Ishikawa (cell line): ENCODE data around the gene ZSCAN20.

Experiments used
- CEBPB ChIP-seq: IDR thresholded peaks from 2 replicates; pipeline ENCODE4 v1.6.1; 2012
- CREB1 ChIP-seq: IDR thresholded peaks from 2 replicates; pipeline ENCODE4 v1.6.1; 2012; ENCODE audit warnings: low read depth
- EGR1 ChIP-seq: IDR thresholded peaks from 2 replicates; pipeline ENCODE4 v1.6.1; 2012
- EP300 ChIP-seq: IDR thresholded peaks from 2 replicates; pipeline ENCODE4 v1.6.1; 2012; ENCODE audit warnings: borderline replicate concordance
- FOXM1 ChIP-seq: IDR thresholded peaks from 2 replicates; pipeline ENCODE4 v1.6.1; 2012; ENCODE audit warnings: low read depth, borderline replicate concordance
- NFIC ChIP-seq: IDR thresholded peaks from 2 replicates; pipeline ENCODE4 v1.6.1; 2012
- RAD21 ChIP-seq: IDR thresholded peaks from 2 replicates; pipeline ENCODE4 v1.6.1; 2012; ENCODE audit warnings: low read depth
- TAF1 ChIP-seq: IDR thresholded peaks from 2 replicates; pipeline ENCODE4 v1.6.1; 2012; ENCODE audit warnings: low read depth, mild to moderate bottlenecking
- TCF12 ChIP-seq: IDR thresholded peaks from 2 replicates; pipeline ENCODE4 v1.6.1; 2012; ENCODE audit warnings: low read depth
- TEAD4 ChIP-seq: IDR thresholded peaks from 2 replicates; pipeline ENCODE4 v1.6.1; 2012
- YY1 ChIP-seq: IDR thresholded peaks from 2 replicates; pipeline ENCODE4 v1.6.1; 2012; ENCODE audit warnings: low read depth
- ZBTB7A ChIP-seq: IDR thresholded peaks from 2 replicates; pipeline ENCODE4 v1.6.1; 2012; ENCODE audit warnings: low read depth
- TF ChIP-seq, protein P1 (sequence below): IDR thresholded peaks from 2 replicates; pipeline ENCODE4 v1.6.1; 2012
- TF ChIP-seq, protein P2 (sequence below): IDR thresholded peaks from 2 replicates; pipeline ENCODE4 v1.6.1; 2012
- TF ChIP-seq, protein P3 (sequence below): IDR thresholded peaks from 2 replicates; pipeline ENCODE4 v1.6.1; 2012; ENCODE audit warnings: low read depth, mild to moderate bottlenecking

Gene ZSCAN20

DNA sequence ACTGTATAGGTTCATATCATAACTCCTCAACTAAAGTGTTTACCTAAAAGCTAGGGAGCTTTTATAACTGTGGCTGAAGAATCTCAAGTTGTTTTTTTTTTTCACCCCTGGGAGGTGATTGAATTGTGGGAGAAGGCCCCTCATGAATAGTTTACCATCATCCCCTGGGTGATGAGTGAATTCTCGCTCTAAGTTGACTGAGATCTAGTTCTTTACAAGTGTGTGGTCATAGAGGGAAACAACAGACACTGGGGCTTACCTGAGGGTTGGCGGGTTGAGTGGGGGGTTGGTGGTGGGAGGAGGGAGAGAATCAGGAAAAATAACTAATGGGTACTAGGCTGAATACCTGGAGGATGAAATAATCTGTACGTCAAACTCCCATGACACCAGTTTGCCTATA is 7.9 kb upstream of the ZSCAN20 start:
- TF ChIP-seq TEAD4 (no peak), TCF12 (no peak), ZBTB7A (no peak), CEBPB (no peak), YY1 (no peak)

DNA sequence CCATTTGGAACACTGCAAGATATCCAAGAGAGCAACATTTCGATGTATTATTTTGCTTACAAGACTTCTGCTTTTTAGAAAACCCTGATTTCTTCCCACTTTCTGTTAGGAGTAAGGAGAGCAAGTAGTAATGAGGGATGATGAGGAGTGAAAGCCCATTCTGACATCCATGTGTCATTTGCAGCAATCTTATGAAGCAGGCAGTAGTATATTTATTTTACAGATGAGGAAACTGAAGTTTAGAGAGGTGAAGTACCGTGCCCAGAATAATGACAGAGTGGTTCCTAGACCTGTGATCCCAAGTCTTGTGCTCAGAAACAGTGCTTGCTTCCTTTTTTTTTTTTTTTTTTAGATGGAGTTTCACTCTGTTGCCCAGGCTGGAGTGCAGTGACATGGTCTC is 7.1 kb upstream of the ZSCAN20 start:
- TF ChIP-seq, protein P1, sequence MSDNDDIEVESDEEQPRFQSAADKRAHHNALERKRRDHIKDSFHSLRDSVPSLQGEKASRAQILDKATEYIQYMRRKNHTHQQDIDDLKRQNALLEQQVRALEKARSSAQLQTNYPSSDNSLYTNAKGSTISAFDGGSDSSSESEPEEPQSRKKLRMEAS, result no peak
- no peak for TF ChIP-seq RAD21
- TF ChIP-seq NFIC, result no peak
- TF ChIP-seq, protein P2, sequence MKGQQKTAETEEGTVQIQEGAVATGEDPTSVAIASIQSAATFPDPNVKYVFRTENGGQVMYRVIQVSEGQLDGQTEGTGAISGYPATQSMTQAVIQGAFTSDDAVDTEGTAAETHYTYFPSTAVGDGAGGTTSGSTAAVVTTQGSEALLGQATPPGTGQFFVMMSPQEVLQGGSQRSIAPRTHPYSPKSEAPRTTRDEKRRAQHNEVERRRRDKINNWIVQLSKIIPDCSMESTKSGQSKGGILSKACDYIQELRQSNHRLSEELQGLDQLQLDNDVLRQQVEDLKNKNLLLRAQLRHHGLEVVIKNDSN, result no peak
- TF ChIP-seq CREB1, result no peak
- no peak for TF ChIP-seq FOXM1
- TF ChIP-seq YY1, result no peak
- TF ChIP-seq TAF1, result no peak

DNA sequence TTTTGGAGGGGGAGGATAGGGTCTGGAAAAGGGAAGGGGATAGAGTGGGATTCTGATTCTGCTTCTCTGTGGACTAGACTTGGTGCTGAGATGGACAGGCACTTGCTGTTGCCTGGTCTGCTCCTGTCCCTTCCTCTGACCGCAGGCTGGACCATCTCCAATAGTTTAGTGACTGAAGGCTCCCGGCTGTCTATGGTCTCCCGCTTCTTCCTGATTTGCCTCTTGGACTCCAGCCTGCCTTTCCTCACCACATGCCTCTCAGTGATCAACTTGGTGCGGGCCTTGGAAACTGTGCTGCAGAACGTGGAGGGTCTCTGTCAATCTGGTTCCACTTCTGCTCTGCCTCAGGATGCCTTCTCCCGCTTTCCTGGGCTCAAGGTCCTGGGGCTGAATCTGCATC is 6.3 kb upstream of the ZSCAN20 start:
- TF ChIP-seq FOXM1, result no peak
- no peak for TF ChIP-seq ZBTB7A
- no peak for TF ChIP-seq TCF12
- TF ChIP-seq CREB1, result no peak
- no peak for TF ChIP-seq CEBPB
- TF ChIP-seq, protein P2, result no peak
- no peak for TF ChIP-seq TEAD4
- TF ChIP-seq, protein P3, sequence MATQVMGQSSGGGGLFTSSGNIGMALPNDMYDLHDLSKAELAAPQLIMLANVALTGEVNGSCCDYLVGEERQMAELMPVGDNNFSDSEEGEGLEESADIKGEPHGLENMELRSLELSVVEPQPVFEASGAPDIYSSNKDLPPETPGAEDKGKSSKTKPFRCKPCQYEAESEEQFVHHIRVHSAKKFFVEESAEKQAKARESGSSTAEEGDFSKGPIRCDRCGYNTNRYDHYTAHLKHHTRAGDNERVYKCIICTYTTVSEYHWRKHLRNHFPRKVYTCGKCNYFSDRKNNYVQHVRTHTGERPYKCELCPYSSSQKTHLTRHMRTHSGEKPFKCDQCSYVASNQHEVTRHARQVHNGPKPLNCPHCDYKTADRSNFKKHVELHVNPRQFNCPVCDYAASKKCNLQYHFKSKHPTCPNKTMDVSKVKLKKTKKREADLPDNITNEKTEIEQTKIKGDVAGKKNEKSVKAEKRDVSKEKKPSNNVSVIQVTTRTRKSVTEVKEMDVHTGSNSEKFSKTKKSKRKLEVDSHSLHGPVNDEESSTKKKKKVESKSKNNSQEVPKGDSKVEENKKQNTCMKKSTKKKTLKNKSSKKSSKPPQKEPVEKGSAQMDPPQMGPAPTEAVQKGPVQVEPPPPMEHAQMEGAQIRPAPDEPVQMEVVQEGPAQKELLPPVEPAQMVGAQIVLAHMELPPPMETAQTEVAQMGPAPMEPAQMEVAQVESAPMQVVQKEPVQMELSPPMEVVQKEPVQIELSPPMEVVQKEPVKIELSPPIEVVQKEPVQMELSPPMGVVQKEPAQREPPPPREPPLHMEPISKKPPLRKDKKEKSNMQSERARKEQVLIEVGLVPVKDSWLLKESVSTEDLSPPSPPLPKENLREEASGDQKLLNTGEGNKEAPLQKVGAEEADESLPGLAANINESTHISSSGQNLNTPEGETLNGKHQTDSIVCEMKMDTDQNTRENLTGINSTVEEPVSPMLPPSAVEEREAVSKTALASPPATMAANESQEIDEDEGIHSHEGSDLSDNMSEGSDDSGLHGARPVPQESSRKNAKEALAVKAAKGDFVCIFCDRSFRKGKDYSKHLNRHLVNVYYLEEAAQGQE, result no peak
- no peak for TF ChIP-seq YY1
- TF ChIP-seq EP300, result no peak
- TF ChIP-seq, protein P1, result no peak
- TF ChIP-seq EGR1, result no peak

DNA sequence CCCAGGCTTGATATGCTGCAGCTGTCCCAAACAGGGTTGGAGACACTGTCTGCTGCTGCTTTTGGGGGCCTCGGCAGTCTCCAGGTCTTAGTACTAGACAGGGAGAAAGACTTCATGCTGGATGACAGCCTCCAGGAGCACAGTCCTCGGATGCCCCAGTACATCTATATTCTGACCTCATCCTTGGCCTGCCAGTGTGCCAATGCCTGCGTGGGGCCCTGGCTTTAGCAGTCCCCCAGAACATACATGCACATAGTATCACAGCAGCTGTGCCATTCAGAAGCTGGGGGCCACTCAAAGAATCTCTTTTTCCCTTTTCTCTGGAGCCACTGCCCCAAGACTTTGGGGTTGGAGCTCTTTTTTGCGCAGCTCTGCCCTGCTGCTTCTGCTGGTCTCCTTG is 4.4 kb upstream of the ZSCAN20 start:
- TF ChIP-seq TEAD4 (no peak), TAF1 (no peak), FOXM1 (no peak), EP300 (no peak), CREB1 (no peak), CEBPB (no peak), ZBTB7A (no peak), NFIC (no peak), EGR1 (no peak), RAD21 (no peak), YY1 (no peak), TCF12 (no peak)
- TF ChIP-seq, protein P1, result no peak
- TF ChIP-seq, protein P2, result no peak
- TF ChIP-seq, protein P3, result no peak

DNA sequence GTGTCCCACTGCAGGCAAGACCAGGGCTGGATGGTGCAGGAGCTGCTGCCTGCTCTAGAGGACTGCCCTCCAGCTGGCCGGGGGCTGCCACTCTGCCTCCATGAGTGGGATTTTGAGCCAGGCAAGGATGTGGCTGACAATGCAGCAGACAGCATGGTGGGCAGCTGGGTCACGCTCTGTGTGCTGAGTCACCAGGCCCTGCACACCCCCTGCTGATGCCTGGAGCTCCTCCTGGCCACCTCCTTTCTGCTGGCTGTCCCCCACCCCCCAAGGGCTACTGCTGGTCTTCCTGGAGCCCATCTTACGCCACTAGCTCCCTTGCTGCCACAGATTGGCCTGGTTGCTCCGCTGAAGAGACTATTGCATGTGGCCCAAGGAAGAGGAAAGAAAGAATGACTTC is 3.9 kb upstream of the ZSCAN20 start:
- no peak for TF ChIP-seq NFIC
- no peak for TF ChIP-seq TEAD4
- TF ChIP-seq TCF12, result no peak
- no peak for TF ChIP-seq FOXM1
- TF ChIP-seq ZBTB7A, result no peak
- TF ChIP-seq TAF1, result no peak
- no peak for TF ChIP-seq CREB1
- TF ChIP-seq, protein P3, result no peak
- TF ChIP-seq, protein P2, result no peak
- TF ChIP-seq CEBPB, result no peak
- no peak for TF ChIP-seq EGR1
- TF ChIP-seq RAD21, result no peak
- no peak for TF ChIP-seq EP300
- TF ChIP-seq, protein P1, result no peak
- TF ChIP-seq YY1, result no peak
